ENCODE results near the gene PTPRN2.

PTPRN2 gene

GRCh38 chr7:158484801-158485531, 102.7 kb downstream of the PTPRN2 start:
- no peak overlapping the region for H3K9ac ChIP-seq (ENCODE audit: low read depth in 1 of 2, low read length in 2 of 2)
- H3K4me3 ChIP-seq (ENCODE audit: low read length in 2 of 2): no peak overlapping the region

GRCh38 chr7:158482480-158482879, 105.1 kb downstream of the PTPRN2 start:
- Histone ChIP-seq H3K36me3 (ENCODE audit: control insufficient read depth in 2 of 2, insufficient read depth in 2 of 2, low read length in 2 of 2) (no peaks in the 10 kb centered on the region), H3K9ac (ENCODE audit: low read depth in 1 of 2, low read length in 2 of 2) (no peak overlapping the region), H3K4me3 (ENCODE audit: low read length in 2 of 2) (no peak overlapping the region), H3K27me3 (ENCODE audit: control insufficient read depth in 2 of 2, insufficient read depth in 2 of 2, low read length in 2 of 2) (no peaks in the 10 kb centered on the region), H3K9me3 (ENCODE audit: control insufficient read depth in 2 of 2, low read length in 2 of 2) (no peaks in the 10 kb centered on the region), H3K4me1 (ENCODE audit: control insufficient read depth in 2 of 2, insufficient read depth in 2 of 2, low read length in 2 of 2) (no peaks in the 10 kb centered on the region), H3K27ac (ENCODE audit: low read depth in 2 of 2, low read length in 2 of 2) (no peak overlapping the region)

More at GRCh38 chr7:158484801-158485531, 102.7 kb downstream of the PTPRN2 start:
- H3K27ac ChIP-seq (ENCODE audit: low read depth in 2 of 2, low read length in 2 of 2): no peak overlapping the region
- no peaks in the 10 kb centered on the region for H3K9me3 ChIP-seq (ENCODE audit: control insufficient read depth in 2 of 2, low read length in 2 of 2)
- no peaks in the 10 kb centered on the region for H3K4me1 ChIP-seq (ENCODE audit: control insufficient read depth in 2 of 2, insufficient read depth in 2 of 2, low read length in 2 of 2)
- no peaks in the 10 kb centered on the region for H3K36me3 ChIP-seq (ENCODE audit: control insufficient read depth in 2 of 2, insufficient read depth in 2 of 2, low read length in 2 of 2)
- H3K27me3 ChIP-seq (ENCODE audit: control insufficient read depth in 2 of 2, insufficient read depth in 2 of 2, low read length in 2 of 2): no peaks in the 10 kb centered on the region

- no peaks in the 10 kb centered on the region for H3K27me3 ChIP-seq (ENCODE audit: control insufficient read depth in 2 of 2, insufficient read depth in 2 of 2, low read length in 2 of 2)
- H3K9ac ChIP-seq (ENCODE audit: low read depth in 1 of 2, low read length in 2 of 2): no peak overlapping the region
- no peaks in the 10 kb centered on the region for H3K9me3 ChIP-seq (ENCODE audit: control insufficient read depth in 2 of 2, low read length in 2 of 2)
- no peaks in the 10 kb centered on the region for H3K36me3 ChIP-seq (ENCODE audit: control insufficient read depth in 2 of 2, insufficient read depth in 2 of 2, low read length in 2 of 2)
- no peaks in the 10 kb centered on the region for H3K4me1 ChIP-seq (ENCODE audit: control insufficient read depth in 2 of 2, insufficient read depth in 2 of 2, low read length in 2 of 2)
- H3K4me3 ChIP-seq (ENCODE audit: low read length in 2 of 2): no peak overlapping the region
- H3K27ac ChIP-seq (ENCODE audit: low read depth in 2 of 2, low read length in 2 of 2): no peak overlapping the region
These were observed 108.0 kb downstream of the PTPRN2 start for GRCh38 chr7:158479664-158480025.

- H3K36me3 ChIP-seq (ENCODE audit: control insufficient read depth in 2 of 2, insufficient read depth in 2 of 2, low read length in 2 of 2): no peaks in the 10 kb centered on the region
- no peak overlapping the region for H3K27ac ChIP-seq (ENCODE audit: low read depth in 2 of 2, low read length in 2 of 2)
- H3K4me1 ChIP-seq (ENCODE audit: control insufficient read depth in 2 of 2, insufficient read depth in 2 of 2, low read length in 2 of 2): no peaks in the 10 kb centered on the region
- H3K9me3 ChIP-seq (ENCODE audit: control insufficient read depth in 2 of 2, low read length in 2 of 2): no peaks in the 10 kb centered on the region
- no peak overlapping the region for H3K9ac ChIP-seq (ENCODE audit: low read depth in 1 of 2, low read length in 2 of 2)
- no peak overlapping the region for H3K4me3 ChIP-seq (ENCODE audit: low read length in 2 of 2)
- H3K27me3 ChIP-seq (ENCODE audit: control insufficient read depth in 2 of 2, insufficient read depth in 2 of 2, low read length in 2 of 2): no peaks in the 10 kb centered on the region
These were observed 108.5 kb downstream of the PTPRN2 start for GRCh38 chr7:158479021-158479663.

GRCh38 chr7:158477866-158478265, 109.8 kb downstream of the PTPRN2 start:
- H3K4me1 ChIP-seq (ENCODE audit: control insufficient read depth in 2 of 2, insufficient read depth in 2 of 2, low read length in 2 of 2): no peaks in the 10 kb centered on the region
- no peaks in the 10 kb centered on the region for H3K9me3 ChIP-seq (ENCODE audit: control insufficient read depth in 2 of 2, low read length in 2 of 2)
- H3K27me3 ChIP-seq (ENCODE audit: control insufficient read depth in 2 of 2, insufficient read depth in 2 of 2, low read length in 2 of 2): no peaks in the 10 kb centered on the region
- no peak overlapping the region for H3K4me3 ChIP-seq (ENCODE audit: low read length in 2 of 2)
- no peak overlapping the region for H3K9ac ChIP-seq (ENCODE audit: low read depth in 1 of 2, low read length in 2 of 2)
- no peaks in the 10 kb centered on the region for H3K36me3 ChIP-seq (ENCODE audit: control insufficient read depth in 2 of 2, insufficient read depth in 2 of 2, low read length in 2 of 2)
- H3K27ac ChIP-seq (ENCODE audit: low read depth in 2 of 2, low read length in 2 of 2): no peak overlapping the region

GRCh38 chr7:158476331-158476932, 111.2 kb downstream of the PTPRN2 start:
- no peaks in the 10 kb centered on the region for H3K4me1 ChIP-seq (ENCODE audit: control insufficient read depth in 2 of 2, insufficient read depth in 2 of 2, low read length in 2 of 2)
- H3K27ac ChIP-seq (ENCODE audit: low read depth in 2 of 2, low read length in 2 of 2): no peak overlapping the region
- no peaks in the 10 kb centered on the region for H3K27me3 ChIP-seq (ENCODE audit: control insufficient read depth in 2 of 2, insufficient read depth in 2 of 2, low read length in 2 of 2)
- H3K4me3 ChIP-seq (ENCODE audit: low read length in 2 of 2): no peak overlapping the region
- H3K36me3 ChIP-seq (ENCODE audit: control insufficient read depth in 2 of 2, insufficient read depth in 2 of 2, low read length in 2 of 2): no peaks in the 10 kb centered on the region
- H3K9ac ChIP-seq (ENCODE audit: low read depth in 1 of 2, low read length in 2 of 2): no peak overlapping the region
- no peaks in the 10 kb centered on the region for H3K9me3 ChIP-seq (ENCODE audit: control insufficient read depth in 2 of 2, low read length in 2 of 2)

- no peaks in the 10 kb centered on the region for H3K4me1 ChIP-seq (ENCODE audit: control insufficient read depth in 2 of 2, insufficient read depth in 2 of 2, low read length in 2 of 2)
- no peak overlapping the region for H3K9ac ChIP-seq (ENCODE audit: low read depth in 1 of 2, low read length in 2 of 2)
- H3K27ac ChIP-seq (ENCODE audit: low read depth in 2 of 2, low read length in 2 of 2): no peak overlapping the region
- H3K9me3 ChIP-seq (ENCODE audit: control insufficient read depth in 2 of 2, low read length in 2 of 2): no peaks in the 10 kb centered on the region
- no peaks in the 10 kb centered on the region for H3K27me3 ChIP-seq (ENCODE audit: control insufficient read depth in 2 of 2, insufficient read depth in 2 of 2, low read length in 2 of 2)
- H3K36me3 ChIP-seq (ENCODE audit: control insufficient read depth in 2 of 2, insufficient read depth in 2 of 2, low read length in 2 of 2): no peaks in the 10 kb centered on the region
- H3K4me3 ChIP-seq (ENCODE audit: low read length in 2 of 2): no peak overlapping the region
These were observed 112.0 kb downstream of the PTPRN2 start for GRCh38 chr7:158475679-158476052.

- H3K9me3 ChIP-seq (ENCODE audit: control insufficient read depth in 2 of 2, low read length in 2 of 2): no peaks in the 10 kb centered on the region
- H3K27me3 ChIP-seq (ENCODE audit: control insufficient read depth in 2 of 2, insufficient read depth in 2 of 2, low read length in 2 of 2): no peaks in the 10 kb centered on the region
- no peak overlapping the region for H3K4me3 ChIP-seq (ENCODE audit: low read length in 2 of 2)
- H3K4me1 ChIP-seq (ENCODE audit: control insufficient read depth in 2 of 2, insufficient read depth in 2 of 2, low read length in 2 of 2): no peaks in the 10 kb centered on the region
- no peak overlapping the region for H3K27ac ChIP-seq (ENCODE audit: low read depth in 2 of 2, low read length in 2 of 2)
- H3K9ac ChIP-seq (ENCODE audit: low read depth in 1 of 2, low read length in 2 of 2): no peak overlapping the region
- H3K36me3 ChIP-seq (ENCODE audit: control insufficient read depth in 2 of 2, insufficient read depth in 2 of 2, low read length in 2 of 2): no peaks in the 10 kb centered on the region
These were observed 112.5 kb downstream of the PTPRN2 start for GRCh38 chr7:158475036-158475678.

- H3K4me3 ChIP-seq (ENCODE audit: low read length in 2 of 2): no peak overlapping the region
- no peaks in the 10 kb centered on the region for H3K4me1 ChIP-seq (ENCODE audit: control insufficient read depth in 2 of 2, insufficient read depth in 2 of 2, low read length in 2 of 2)
- H3K9ac ChIP-seq (ENCODE audit: low read depth in 1 of 2, low read length in 2 of 2): no peak overlapping the region
- H3K27me3 ChIP-seq (ENCODE audit: control insufficient read depth in 2 of 2, insufficient read depth in 2 of 2, low read length in 2 of 2): no peaks in the 10 kb centered on the region
- H3K27ac ChIP-seq (ENCODE audit: low read depth in 2 of 2, low read length in 2 of 2): no peak overlapping the region
- H3K36me3 ChIP-seq (ENCODE audit: control insufficient read depth in 2 of 2, insufficient read depth in 2 of 2, low read length in 2 of 2): no peaks in the 10 kb centered on the region
- no peaks in the 10 kb centered on the region for H3K9me3 ChIP-seq (ENCODE audit: control insufficient read depth in 2 of 2, low read length in 2 of 2)
These were observed 113.1 kb downstream of the PTPRN2 start for GRCh38 chr7:158474488-158474887.

GRCh38 chr7:158473946-158474345, 113.7 kb downstream of the PTPRN2 start:
- no peak overlapping the region for H3K9ac ChIP-seq (ENCODE audit: low read depth in 1 of 2, low read length in 2 of 2)
- H3K36me3 ChIP-seq (ENCODE audit: control insufficient read depth in 2 of 2, insufficient read depth in 2 of 2, low read length in 2 of 2): no peaks in the 10 kb centered on the region
- H3K9me3 ChIP-seq (ENCODE audit: control insufficient read depth in 2 of 2, low read length in 2 of 2): no peaks in the 10 kb centered on the region
- no peak overlapping the region for H3K4me3 ChIP-seq (ENCODE audit: low read length in 2 of 2)
- H3K27ac ChIP-seq (ENCODE audit: low read depth in 2 of 2, low read length in 2 of 2): no peak overlapping the region
- H3K27me3 ChIP-seq (ENCODE audit: control insufficient read depth in 2 of 2, insufficient read depth in 2 of 2, low read length in 2 of 2): no peaks in the 10 kb centered on the region
- H3K4me1 ChIP-seq (ENCODE audit: control insufficient read depth in 2 of 2, insufficient read depth in 2 of 2, low read length in 2 of 2): no peaks in the 10 kb centered on the region
